ENCODE results near the gene URB1.
"Not testable (repeated sequence)": the region's sequence is repeated elsewhere in the genome, so short reads cannot be mapped to it uniquely, and the experiment has no call there.

URB1 gene

GRCh38 chr21:32392880-32393676 is at the start of gene URB1:
Gene URB1 (minus strand): TSS chr21:32393012. CDS start chr21:32392910, 102 bp downstream.
- peak; percentile 93 for DNase-seq

- DNase-seq = no peak
Measured at GRCh38 chr21:32437729-32438128, 44.9 kb upstream of the URB1 start.

- not testable (repeated sequence) for DNase-seq
Measured at GRCh38 chr21:32432982-32433660, 40.3 kb upstream of the URB1 start.

GRCh38 chr21:32427958-32428623 is 35.3 kb upstream of the URB1 start:
- DNase-seq = no peak

- no peak for DNase-seq
Measured at GRCh38 chr21:32426592-32427051, 33.8 kb upstream of the URB1 start.

GRCh38 chr21:32426066-32426465 is 33.3 kb upstream of the URB1 start:
- no peak for DNase-seq

GRCh38 chr21:32425628-32426027 is 32.8 kb upstream of the URB1 start:
- no peak for DNase-seq

GRCh38 chr21:32424674-32425073 is 31.9 kb upstream of the URB1 start:
- no peak for DNase-seq

- DNase-seq = no peak
Measured at GRCh38 chr21:32424191-32424535, 31.4 kb upstream of the URB1 start.

- DNase-seq = no peak
Measured at GRCh38 chr21:32423320-32424190, 30.7 kb upstream of the URB1 start.

- no peak for DNase-seq
Measured at GRCh38 chr21:32422064-32422463, 29.3 kb upstream of the URB1 start.

- no peak for DNase-seq
Measured at GRCh38 chr21:32418146-32418545, 25.3 kb upstream of the URB1 start.

GRCh38 chr21:32415451-32416398 is 22.9 kb upstream of the URB1 start:
- DNase-seq = no peak

GRCh38 chr21:32414579-32415358 is 22.0 kb upstream of the URB1 start:
- DNase-seq = no peak

- no peak for DNase-seq
Measured at GRCh38 chr21:32413697-32414578, 21.1 kb upstream of the URB1 start.

- DNase-seq = no peak
Measured at GRCh38 chr21:32413015-32413504, 20.2 kb upstream of the URB1 start.

- peak; percentile 46 for DNase-seq
Measured at GRCh38 chr21:32412162-32413014, 19.6 kb upstream of the URB1 start, which contains the start of gene EVA1C. Gene EVA1C (plus strand): TSS chr21:32412706. CDS start chr21:32412854, 148 bp downstream.

Data from left hindlimb (tissue), 1 donor.